SK-N-SH treated with all-trans-retinoic acid at 6 μM for 48 hours (cell line): ENCODE measurements around the gene SLC38A10.

Source experiments
- ATAC-seq: fragments of 200-7000 bp; cut with Tn5 transposase; 3 replicates; pipeline ENCODE4 v1.9.1; 2020; ENCODE audit warnings: mild to moderate bottlenecking, moderate library complexity
- ARNTL ChIP-seq: fragments of 450-650 bp; formaldehyde crosslinking; IDR thresholded peaks from 2 replicates; pipeline ENCODE4 v1.5.0; 2020; ENCODE audit warnings: low read depth, mild to moderate bottlenecking, moderate library complexity, borderline replicate concordance
- BACH2 ChIP-seq: fragments of 250-450 bp; sonication (Bioruptor Pico); IDR thresholded peaks from 2 replicates; pipeline ENCODE4 v1.9.0; 2021; ENCODE audit warnings: mild to moderate bottlenecking, borderline replicate concordance
- CREB5 ChIP-seq: fragments of 250-450 bp; sonication (Bioruptor Pico); IDR thresholded peaks from 2 replicates; pipeline ENCODE4 v1.5.1; 2020; ENCODE audit warnings: low read depth, mild to moderate bottlenecking, moderate library complexity
- CSDC2 ChIP-seq: fragments of 250-450 bp; sonication (Bioruptor Pico); IDR thresholded peaks from 2 replicates; pipeline ENCODE4 v1.5.0; 2020; ENCODE audit warnings: mild to moderate bottlenecking, moderate library complexity
- GLIS3 ChIP-seq: fragments of 250-450 bp; sonication (Bioruptor Pico); IDR thresholded peaks from 2 replicates; pipeline ENCODE4 v1.5.0; 2020; ENCODE audit warnings: mild to moderate bottlenecking, moderate library complexity
- PATZ1 ChIP-seq: fragments of 250-450 bp; sonication (Bioruptor Pico); IDR thresholded peaks from 2 replicates; pipeline ENCODE4 v1.8.0; 2020; ENCODE audit warnings: mild to moderate bottlenecking, moderate library complexity, borderline replicate concordance
- POU6F1 ChIP-seq: fragments of 250-450 bp; sonication (Bioruptor Pico); IDR thresholded peaks from 2 replicates; pipeline ENCODE4 v1.8.0; 2021; ENCODE audit warnings: low read depth, mild to moderate bottlenecking, moderate library complexity, borderline replicate concordance
- RARB ChIP-seq: fragments of 250-450 bp; sonication (Bioruptor Pico); IDR thresholded peaks from 2 replicates; pipeline ENCODE4 v1.8.0; 2021; ENCODE audit warnings: mild to moderate bottlenecking, moderate library complexity
- TCF4 ChIP-seq: fragments of 250-450 bp; sonication (Bioruptor Pico); IDR thresholded peaks from 2 replicates; pipeline ENCODE4 v1.8.0; 2021; ENCODE audit warnings: mild to moderate bottlenecking, moderate library complexity, borderline replicate concordance
- TOX ChIP-seq: fragments of 250-450 bp; sonication (Bioruptor Pico); IDR thresholded peaks from 2 replicates; pipeline ENCODE4 v1.8.0; 2021; ENCODE audit warnings: mild to moderate bottlenecking, moderate library complexity, borderline replicate concordance
- ZFP30 ChIP-seq: fragments of 450-650 bp; formaldehyde crosslinking; IDR thresholded peaks from 2 replicates; pipeline ENCODE4 v1.5.0; 2022; ENCODE audit warnings: mild to moderate bottlenecking, moderate library complexity
- ZNF565 ChIP-seq: fragments of 450-650 bp; formaldehyde crosslinking; conservative IDR thresholded peaks from 2 replicates; pipeline ENCODE4 v1.5.0; 2020; ENCODE audit warnings: low read depth, mild to moderate bottlenecking, moderate library complexity
- TF ChIP-seq, protein P1 (sequence below): fragments of 250-450 bp; sonication (Bioruptor Pico); IDR thresholded peaks from 2 replicates; pipeline ENCODE4 v1.5.0; 2020; ENCODE audit warnings: mild to moderate bottlenecking, moderate library complexity
- TF ChIP-seq, protein P2 (sequence below): fragments of 250-450 bp; sonication (Bioruptor Pico); IDR thresholded peaks from 2 replicates; pipeline ENCODE4 v1.5.1; 2021; ENCODE audit warnings: mild to moderate bottlenecking, moderate library complexity

The SLC38A10 gene

GRCh38 chr17:81206657-81207056 lies 88.5 kb downstream of the SLC38A10 start (continued):
- TF ChIP-seq PATZ1 (CRISPR knock-in tag) (no peak), CSDC2 (no peak), POU6F1 (no peak)

GRCh38 chr17:81206166-81206565 lies 88.9 kb downstream of the SLC38A10 start:
- TF ChIP-seq TOX (no peak), PATZ1 (CRISPR knock-in tag) (no peak), ZFP30 (no peak), BACH2 (CRISPR knock-in tag) (no peak), CREB5 (CRISPR knock-in tag) (no peak)
- TF ChIP-seq, protein P1, sequence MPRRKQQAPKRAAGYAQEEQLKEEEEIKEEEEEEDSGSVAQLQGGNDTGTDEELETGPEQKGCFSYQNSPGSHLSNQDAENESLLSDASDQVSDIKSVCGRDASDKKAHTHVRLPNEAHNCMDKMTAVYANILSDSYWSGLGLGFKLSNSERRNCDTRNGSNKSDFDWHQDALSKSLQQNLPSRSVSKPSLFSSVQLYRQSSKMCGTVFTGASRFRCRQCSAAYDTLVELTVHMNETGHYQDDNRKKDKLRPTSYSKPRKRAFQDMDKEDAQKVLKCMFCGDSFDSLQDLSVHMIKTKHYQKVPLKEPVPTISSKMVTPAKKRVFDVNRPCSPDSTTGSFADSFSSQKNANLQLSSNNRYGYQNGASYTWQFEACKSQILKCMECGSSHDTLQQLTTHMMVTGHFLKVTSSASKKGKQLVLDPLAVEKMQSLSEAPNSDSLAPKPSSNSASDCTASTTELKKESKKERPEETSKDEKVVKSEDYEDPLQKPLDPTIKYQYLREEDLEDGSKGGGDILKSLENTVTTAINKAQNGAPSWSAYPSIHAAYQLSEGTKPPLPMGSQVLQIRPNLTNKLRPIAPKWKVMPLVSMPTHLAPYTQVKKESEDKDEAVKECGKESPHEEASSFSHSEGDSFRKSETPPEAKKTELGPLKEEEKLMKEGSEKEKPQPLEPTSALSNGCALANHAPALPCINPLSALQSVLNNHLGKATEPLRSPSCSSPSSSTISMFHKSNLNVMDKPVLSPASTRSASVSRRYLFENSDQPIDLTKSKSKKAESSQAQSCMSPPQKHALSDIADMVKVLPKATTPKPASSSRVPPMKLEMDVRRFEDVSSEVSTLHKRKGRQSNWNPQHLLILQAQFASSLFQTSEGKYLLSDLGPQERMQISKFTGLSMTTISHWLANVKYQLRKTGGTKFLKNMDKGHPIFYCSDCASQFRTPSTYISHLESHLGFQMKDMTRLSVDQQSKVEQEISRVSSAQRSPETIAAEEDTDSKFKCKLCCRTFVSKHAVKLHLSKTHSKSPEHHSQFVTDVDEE (CRISPR knock-in tag) = no peak
- TF ChIP-seq, all 23 proteins: peak for 0
- ATAC-seq = no peak

DNA sequence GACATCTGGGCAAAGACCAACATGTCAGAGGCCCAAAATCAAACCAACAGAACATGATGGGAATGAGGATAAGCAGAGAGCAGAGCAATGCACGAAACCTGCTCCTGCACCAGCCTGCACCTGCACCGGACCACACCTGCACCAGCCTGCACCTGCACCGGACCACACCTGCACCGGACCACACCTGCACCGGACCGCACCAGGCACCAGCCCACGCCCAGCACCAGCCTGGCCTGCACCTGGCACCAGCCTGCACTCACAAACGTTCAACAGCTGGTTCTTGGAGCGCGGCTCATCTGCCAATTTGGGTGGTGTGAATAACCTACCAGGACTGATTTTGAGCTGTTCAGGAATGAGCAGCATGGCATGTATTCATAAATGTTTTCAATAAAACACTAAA lies 90.5 kb downstream of the SLC38A10 start:
- no peak for ATAC-seq
- TF ChIP-seq, protein P1 (CRISPR knock-in tag) = no peak
- no peak for TF ChIP-seq TCF4 (CRISPR knock-in tag)
- TF ChIP-seq BACH2 (CRISPR knock-in tag) = no peak
- no peak for TF ChIP-seq ARNTL
- no peak for TF ChIP-seq RARB (CRISPR knock-in tag)
- no peak for TF ChIP-seq CREB5 (CRISPR knock-in tag)
- no peak for TF ChIP-seq GLIS3
- no peak for TF ChIP-seq ZNF565
- no peak for TF ChIP-seq PATZ1 (CRISPR knock-in tag)
- TF ChIP-seq, protein P2, sequence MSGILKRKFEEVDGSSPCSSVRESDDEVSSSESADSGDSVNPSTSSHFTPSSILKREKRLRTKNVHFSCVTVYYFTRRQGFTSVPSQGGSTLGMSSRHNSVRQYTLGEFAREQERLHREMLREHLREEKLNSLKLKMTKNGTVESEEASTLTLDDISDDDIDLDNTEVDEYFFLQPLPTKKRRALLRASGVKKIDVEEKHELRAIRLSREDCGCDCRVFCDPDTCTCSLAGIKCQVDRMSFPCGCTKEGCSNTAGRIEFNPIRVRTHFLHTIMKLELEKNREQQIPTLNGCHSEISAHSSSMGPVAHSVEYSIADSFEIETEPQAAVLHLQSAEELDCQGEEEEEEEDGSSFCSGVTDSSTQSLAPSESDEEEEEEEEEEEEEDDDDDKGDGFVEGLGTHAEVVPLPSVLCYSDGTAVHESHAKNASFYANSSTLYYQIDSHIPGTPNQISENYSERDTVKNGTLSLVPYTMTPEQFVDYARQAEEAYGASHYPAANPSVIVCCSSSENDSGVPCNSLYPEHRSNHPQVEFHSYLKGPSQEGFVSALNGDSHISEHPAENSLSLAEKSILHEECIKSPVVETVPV (CRISPR knock-in tag) = no peak
- TF ChIP-seq, all 23 proteins: peak for 0
